GM19372 (cell line): ENCODE results near the gene SCTR.

Source experiments
- ATAC-seq: cut with Tn5 transposase; IDR thresholded peaks from one replicate; pipeline ENCODE4 v1.9.1; 2021; ENCODE audit warnings: mild to moderate bottlenecking, low read depth, moderate library complexity; ENCODE audit not compliant: unreplicated experiment

SCTR gene

GRCh38 chr2:119525614-119526013, 1.3 kb upstream of the SCTR start:
- ATAC-seq: no peak

- no peak for ATAC-seq
These were observed 816 bp downstream of the SCTR start for GRCh38 chr2:119523383-119523951.

DNA sequence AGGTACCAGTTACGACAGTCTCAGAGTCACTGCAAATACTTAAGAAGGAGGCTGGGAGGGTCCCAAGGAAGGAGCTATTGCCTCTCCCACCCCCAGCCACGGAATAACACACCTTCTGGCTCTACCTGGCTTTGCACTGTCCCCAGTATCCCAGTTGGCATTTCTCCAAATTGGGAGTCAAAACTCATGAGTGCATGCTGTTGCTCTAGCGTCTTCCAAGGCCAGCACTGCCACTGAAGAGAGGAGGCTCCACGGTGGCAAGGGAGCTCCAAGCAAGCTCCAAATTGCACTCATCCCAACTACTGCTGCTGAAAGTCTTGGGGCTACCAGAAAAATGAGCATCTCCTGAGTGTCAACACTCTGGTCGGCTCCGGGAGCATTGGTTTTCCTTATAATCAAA, 1.6 kb downstream of the SCTR start:
- no peak for ATAC-seq

GRCh38 chr2:119521433-119522050, 2.7 kb downstream of the SCTR start:
- ATAC-seq: no peak

DNA sequence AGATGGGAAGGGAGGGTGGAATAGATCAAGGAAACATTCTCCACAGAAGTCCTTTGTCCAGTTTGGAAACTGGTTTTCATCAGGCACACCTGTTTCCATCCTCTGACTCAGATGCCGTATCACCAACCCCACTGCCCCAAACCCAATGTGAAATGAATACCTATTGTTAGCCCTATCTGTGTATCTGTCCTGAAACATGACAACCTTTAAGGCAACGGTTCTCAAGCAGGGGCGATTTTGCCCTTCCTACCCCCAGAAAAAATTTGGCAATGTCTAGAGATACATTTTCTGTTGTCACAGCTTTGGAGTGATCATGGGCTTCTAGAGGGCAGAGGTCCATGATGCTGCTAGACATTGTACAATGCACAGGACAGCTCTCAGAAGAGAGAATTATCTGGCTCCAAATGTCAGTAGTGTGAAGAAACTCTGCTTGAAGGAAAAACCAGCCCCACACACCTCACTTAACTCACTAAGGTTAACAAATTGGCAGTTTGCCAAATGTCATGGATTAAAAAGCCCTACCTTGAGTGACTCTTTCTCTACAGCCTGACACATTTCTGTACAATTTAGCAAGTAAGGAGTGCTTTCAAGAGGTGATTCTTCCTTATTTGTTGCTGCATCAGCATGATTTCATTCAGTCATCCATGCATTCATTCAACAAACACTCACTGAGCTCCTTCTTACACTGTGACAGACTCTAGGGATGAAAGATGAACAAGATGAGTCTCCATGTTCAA, 3.4 kb downstream of the SCTR start:
- ATAC-seq: no peak

GRCh38 chr2:119519057-119519408, 5.2 kb downstream of the SCTR start:
- no peak for ATAC-seq

GRCh38 chr2:119518401-119519056, 5.8 kb downstream of the SCTR start:
- ATAC-seq: no peak

DNA sequence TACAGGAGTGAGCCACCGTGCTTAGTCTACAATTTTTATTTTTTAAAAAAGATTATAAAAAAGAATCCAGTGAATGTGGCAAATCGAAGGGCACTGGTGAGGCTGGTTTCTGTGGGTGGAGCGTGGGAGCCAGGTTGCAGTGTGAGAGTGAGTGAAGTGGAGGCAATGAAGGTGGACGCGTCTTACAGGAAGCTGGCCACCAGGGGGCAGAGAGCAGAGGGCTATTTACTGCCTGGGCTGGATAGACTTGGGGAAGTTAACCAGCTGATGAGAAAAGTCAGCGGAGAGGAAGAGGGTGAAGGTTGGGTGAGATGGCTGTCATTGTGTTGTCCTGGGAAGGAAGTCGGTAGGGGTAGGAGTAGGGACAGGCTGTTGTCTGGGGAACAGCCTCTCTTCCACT, 6.8 kb downstream of the SCTR start:
- ATAC-seq: peak; percentile 97

- ATAC-seq: no peak
These were observed 8.2 kb downstream of the SCTR start for GRCh38 chr2:119516121-119516520.

DNA sequence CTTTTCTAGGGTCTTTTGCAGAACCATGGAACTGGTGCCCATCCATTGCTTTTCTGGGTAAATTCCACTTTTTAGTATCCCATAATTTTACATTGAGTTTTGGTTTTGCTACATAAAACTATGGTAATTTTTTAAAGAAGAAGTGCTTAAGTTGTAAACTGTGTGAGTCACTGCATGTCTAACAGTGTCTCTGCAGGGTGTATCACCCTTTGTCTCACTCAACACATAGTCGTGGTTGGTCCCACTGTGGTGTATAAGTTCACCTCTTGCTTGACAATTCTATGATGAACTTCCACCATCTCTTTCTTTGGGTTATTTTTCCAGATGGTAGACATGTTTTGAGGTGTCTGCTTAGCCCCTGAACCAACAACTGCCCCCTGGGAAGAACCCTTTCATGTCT, 10.5 kb downstream of the SCTR start:
- ATAC-seq: no peak

DNA sequence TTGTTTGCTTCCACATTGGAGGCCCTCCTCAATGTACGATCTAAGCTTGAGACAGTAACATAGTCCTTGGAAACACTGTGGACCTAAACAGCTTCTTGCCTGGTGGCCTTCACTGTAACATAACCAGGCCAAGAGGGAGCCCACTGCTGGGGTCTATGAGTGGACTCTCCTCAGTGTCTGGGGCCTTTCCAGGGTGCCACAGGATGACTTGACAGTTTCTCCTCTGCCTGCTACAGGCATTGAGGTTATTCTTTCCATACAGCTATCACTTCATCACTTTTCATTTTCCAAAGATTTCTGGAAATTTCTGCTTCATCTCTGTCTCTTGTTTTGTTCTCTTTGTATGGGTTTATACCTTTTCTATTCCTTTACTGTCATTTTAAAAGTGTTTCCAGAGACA, 11.3 kb downstream of the SCTR start:
- ATAC-seq: no peak

DNA sequence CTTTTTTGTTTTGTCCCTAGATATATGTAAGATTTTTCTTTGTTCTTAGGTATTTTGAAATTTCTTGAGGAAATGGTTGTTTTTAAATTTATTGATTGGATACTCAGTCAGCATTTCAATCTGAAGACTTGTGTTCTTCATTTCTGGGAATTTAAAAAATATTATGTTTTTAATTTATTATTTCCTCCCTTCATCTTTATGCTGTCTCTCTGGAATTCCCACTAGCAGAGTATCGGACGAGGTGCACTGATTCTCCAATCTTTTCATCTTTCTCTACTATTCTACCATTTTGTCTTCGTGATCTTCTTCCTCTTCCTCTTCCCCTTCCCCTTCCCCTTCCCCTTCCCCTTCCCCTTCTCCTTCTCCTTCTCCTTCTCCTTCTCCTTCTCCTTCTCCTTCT, 12.3 kb downstream of the SCTR start:
- ATAC-seq: no peak

DNA sequence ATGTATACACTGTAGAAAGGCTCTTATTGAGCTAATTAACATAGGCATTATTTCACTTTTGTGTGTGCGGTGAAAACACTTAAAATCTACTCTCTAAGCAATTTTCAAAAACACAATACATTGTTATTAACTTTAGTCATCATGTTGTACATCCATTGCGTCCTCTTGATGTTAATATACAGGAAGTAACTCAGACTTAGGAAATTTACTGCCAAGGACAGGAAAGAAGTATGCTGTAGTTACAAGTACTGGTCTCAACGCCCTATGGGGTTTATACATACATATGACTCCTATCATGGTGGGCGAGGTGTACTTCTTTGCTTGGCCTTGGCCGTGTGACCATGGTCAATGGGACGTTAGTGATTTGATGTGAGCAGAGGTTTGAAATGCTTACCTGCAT, 15.5 kb downstream of the SCTR start:
- no peak for ATAC-seq

DNA sequence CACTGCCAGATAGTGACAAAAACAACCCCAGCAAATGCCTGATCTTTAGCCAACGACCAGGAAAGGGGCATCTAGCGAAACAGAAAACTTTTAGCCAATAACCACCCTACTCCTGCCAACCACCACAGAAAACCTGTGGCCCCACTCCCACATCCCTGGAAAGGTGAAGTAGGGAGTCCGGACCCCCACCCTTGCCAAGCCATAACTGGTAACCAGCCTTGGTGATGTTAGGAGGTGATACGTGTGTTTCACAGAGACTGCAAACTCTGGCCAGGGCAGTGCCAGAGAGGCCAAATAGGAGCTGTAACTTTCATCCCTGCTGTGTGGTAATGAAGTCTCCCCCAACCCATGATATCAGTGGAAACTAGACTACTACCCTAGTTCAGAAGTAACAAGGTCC, 27.6 kb downstream of the SCTR start:
- no peak for ATAC-seq

GRCh38 chr2:119495948-119496347, 28.3 kb downstream of the SCTR start:
- ATAC-seq: no peak

GRCh38 chr2:119494163-119494790, 30.0 kb downstream of the SCTR start:
- ATAC-seq: no peak

DNA sequence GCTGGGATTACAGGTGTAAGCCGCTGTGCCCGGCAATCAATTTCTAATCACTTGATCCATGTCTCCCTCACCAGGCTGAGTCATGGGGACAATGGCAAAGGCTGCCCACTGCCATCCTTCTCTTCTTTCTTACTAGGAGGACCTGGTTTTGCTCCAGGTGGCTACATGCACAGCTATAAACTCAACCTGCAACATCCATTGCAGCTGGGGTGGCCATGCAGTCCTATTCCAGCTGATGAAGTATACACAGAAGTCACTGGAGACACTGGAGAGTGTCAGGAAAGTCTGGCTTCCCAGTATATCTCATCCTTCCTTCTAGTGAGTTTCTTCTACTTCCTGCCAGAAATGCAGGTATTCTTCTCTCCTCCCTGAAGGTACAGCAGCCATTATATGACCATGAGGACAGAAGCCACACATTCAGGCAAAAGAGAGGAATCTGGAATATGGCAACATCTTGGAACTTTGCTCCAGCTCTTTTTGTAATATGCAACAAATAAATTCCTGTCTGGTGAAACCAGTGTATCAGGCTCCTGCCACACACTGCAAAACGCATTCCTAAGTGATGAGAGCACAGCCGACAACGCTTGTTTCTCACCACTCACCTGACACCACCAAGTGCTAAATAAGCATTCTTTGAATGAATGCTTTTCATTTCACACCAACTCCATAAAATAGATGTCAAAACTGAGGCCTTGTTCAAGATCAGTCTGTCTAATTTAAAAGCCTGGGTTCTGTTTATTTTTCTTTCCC, 32.3 kb downstream of the SCTR start:
- no peak for ATAC-seq

- no peak for ATAC-seq
These were observed 33.6 kb downstream of the SCTR start for GRCh38 chr2:119490653-119491195.

- ATAC-seq: no peak
These were observed 34.2 kb downstream of the SCTR start for GRCh38 chr2:119490106-119490505.

GRCh38 chr2:119489232-119489952, 34.9 kb downstream of the SCTR start:
- ATAC-seq: no peak
